D721Med (cell line): ENCODE results near the gene STAT1.

Source experiments
- DNase-seq: peaks from one replicate; pipeline ENCODE4 v3.0.0; 2011; ENCODE audit warnings: low spot score; ENCODE audit not compliant: insufficient read length
- FAIRE-seq: peaks from 2 replicates; lab custom pipeline; 2011; peaks lifted over from hg19 to GRCh38; lab: Jason Lieb, UNC
- TF ChIP-seq, protein P1 (sequence below): IDR thresholded peaks from 2 replicates; pipeline ENCODE4 v1.5.1; 2012; ENCODE audit warnings: mild to moderate bottlenecking, control low read depth; ENCODE audit not compliant: insufficient read depth; ENCODE audit errors: missing control alignments

STAT1 gene

DNA sequence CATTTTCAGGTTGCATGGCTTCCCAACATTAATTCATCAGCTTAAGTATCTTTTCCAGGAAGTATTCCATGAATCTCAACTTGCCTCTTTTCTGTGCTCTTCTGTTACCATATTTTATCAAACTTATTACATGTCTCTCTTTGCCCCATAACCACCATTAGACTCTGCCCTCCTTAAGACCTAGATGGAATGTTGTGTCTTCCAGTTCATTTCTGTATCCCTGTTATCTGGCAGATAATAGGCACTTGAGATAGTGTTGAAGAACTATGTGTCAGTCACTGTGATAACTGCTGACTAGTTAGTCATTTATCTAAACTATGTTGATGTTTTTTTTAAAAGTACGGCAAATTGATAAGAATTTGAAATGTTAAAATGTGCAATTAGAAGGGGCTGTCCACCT, 91.6 kb downstream of the STAT1 start:
- no peak for DNase-seq
- peak; percentile 76 for FAIRE-seq
- TF ChIP-seq, protein P1, sequence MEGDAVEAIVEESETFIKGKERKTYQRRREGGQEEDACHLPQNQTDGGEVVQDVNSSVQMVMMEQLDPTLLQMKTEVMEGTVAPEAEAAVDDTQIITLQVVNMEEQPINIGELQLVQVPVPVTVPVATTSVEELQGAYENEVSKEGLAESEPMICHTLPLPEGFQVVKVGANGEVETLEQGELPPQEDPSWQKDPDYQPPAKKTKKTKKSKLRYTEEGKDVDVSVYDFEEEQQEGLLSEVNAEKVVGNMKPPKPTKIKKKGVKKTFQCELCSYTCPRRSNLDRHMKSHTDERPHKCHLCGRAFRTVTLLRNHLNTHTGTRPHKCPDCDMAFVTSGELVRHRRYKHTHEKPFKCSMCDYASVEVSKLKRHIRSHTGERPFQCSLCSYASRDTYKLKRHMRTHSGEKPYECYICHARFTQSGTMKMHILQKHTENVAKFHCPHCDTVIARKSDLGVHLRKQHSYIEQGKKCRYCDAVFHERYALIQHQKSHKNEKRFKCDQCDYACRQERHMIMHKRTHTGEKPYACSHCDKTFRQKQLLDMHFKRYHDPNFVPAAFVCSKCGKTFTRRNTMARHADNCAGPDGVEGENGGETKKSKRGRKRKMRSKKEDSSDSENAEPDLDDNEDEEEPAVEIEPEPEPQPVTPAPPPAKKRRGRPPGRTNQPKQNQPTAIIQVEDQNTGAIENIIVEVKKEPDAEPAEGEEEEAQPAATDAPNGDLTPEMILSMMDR: no peak

DNA sequence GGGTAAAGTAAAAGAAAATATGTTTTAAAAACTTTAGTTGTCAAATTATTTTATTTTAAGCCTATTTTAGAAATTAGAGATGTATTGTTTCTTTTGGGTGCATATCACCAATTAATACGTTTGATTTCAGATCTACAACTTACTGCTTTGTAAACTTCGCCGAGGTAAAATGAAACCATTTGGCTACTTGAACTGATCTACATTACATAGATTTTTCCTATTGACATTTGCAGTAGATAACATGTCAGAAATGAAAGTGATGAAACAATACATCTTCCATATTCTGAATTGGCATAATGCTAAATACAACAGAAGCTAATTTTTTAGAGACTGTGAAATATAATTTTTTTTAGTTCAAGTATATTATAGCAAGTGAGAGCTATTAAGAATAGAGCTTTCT, 93.9 kb downstream of the STAT1 start:
- DNase-seq (no peak), FAIRE-seq (peak; percentile 29)
- TF ChIP-seq, protein P1: no peak
